Esophagus squamous epithelium (tissue), 4 donors: Measurements from ENCODE around the gene FOXN1.

ENCODE experiments used
- CTCF ChIP-seq, 6 experiments: fragments of 450-650 bp in 4 of 6; fragments of 200-600 bp in 2 of 6; sonication (generic) in 2 of 6; IDR thresholded peaks; one replicate each; pipeline ENCODE4 v1.5.1; 2016 to 2019; ENCODE audit warnings: antibody characterized with exemption in 6 of 6, mild to moderate bottlenecking in 4 of 6, moderate library complexity in 4 of 6
- POLR2A ChIP-seq, 4 donors: fragments of 450-650 bp; IDR thresholded peaks; one replicate each; pipeline ENCODE4 v1.6.1; 2017; ENCODE audit warnings: antibody characterized with exemption in 4 of 4, mild to moderate bottlenecking in 4 of 4, moderate library complexity in 3 of 4

GRCh38 chr17:28524476-28525424 is 18.6 kb downstream of the FOXN1 start:
- TF ChIP-seq CTCF (IDR thresholded peaks at IDR 0.05), result no peak
- TF ChIP-seq POLR2A (IDR thresholded peaks at IDR 0.05), result no peak
